SU-DHL-6 (cell line): ENCODE data around the gene PAQR3.

Source experiments
- EZH2phosphoT487 ChIP-seq: fragments of 200-600 bp; sonication (generic), shearing (Covaris generic); conservative IDR thresholded peaks from 2 replicates; pipeline ENCODE4 v1.6.1; 2018; ENCODE audit warnings: mild to moderate bottlenecking, antibody characterized with exemption, low read length, moderate library complexity, mixed read lengths
- TF ChIP-seq, protein P1 (sequence below): fragments of 200-600 bp; sonication (generic); IDR thresholded peaks from one replicate; pipeline ENCODE4 v1.5.1; 2017; ENCODE audit warnings: antibody characterized with exemption, mild to moderate bottlenecking, low read length, moderate library complexity; ENCODE audit not compliant: insufficient read depth, poor library complexity, severe bottlenecking

DNA sequence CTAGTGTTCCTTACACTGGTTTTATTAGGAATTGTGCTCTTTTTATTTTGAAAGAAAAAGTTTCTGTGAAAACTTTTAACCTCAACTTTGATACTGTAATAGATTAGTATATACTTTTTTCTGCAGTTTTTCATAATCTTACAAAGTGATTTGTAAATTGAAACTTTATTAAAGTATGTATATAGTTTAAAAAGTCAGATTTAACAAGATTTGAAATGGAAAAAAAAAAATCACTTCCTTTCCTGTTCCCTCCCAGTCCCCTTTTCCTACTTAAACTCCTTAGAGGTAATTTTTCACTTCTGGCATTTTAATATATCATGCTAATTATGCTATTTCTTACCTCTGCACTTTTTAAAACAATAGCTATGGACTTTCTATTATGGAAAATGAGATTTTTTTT lies 49.3 kb downstream of the PAQR3 start:
- TF ChIP-seq, protein P1, sequence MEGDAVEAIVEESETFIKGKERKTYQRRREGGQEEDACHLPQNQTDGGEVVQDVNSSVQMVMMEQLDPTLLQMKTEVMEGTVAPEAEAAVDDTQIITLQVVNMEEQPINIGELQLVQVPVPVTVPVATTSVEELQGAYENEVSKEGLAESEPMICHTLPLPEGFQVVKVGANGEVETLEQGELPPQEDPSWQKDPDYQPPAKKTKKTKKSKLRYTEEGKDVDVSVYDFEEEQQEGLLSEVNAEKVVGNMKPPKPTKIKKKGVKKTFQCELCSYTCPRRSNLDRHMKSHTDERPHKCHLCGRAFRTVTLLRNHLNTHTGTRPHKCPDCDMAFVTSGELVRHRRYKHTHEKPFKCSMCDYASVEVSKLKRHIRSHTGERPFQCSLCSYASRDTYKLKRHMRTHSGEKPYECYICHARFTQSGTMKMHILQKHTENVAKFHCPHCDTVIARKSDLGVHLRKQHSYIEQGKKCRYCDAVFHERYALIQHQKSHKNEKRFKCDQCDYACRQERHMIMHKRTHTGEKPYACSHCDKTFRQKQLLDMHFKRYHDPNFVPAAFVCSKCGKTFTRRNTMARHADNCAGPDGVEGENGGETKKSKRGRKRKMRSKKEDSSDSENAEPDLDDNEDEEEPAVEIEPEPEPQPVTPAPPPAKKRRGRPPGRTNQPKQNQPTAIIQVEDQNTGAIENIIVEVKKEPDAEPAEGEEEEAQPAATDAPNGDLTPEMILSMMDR: no peak
- no peak for TF ChIP-seq EZH2phosphoT487
